ENCODE data around the gene ARID1A.

DNA sequence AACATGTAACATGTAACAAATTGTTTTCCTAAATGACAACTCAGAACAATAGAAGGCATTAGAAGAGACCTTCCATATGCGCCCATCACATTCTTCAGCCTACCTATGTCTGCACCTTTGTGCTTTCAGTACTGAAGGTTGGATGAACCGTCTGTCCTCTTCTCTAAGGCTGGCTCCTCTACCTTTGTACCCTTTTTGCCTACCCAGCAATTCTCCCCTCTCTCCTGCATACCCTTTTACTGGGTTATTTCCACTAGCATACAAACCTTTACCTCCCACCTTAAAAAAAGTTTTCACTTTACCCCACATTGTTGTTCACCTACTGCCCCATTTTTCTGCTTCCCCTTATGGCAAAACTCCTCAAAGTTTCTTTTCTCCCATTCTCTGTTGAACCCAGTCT, 97.1 kb downstream of the ARID1A start:
- TF ChIP-seq CTCF (IDR thresholded peaks at IDR 0.05) (no peak), POLR2A (IDR thresholded peaks at IDR 0.05) (no peak)
